Measurements from ENCODE around the gene IQCE. TPM values are rescaled to one million over a fixed set of nuclear protein-coding genes. Genes with fewer than 3 reads are reported as not detected.

The IQCE gene
- total RNA-seq, 1 donor from 2014 or later: 25.7 TPM

- Mint-ChIP-seq H3K27me3 (no peaks in the 10 kb centered on the region), H3K9me3 (no peaks in the 10 kb centered on the region), H3K4me1 (ENCODE audit: unreplicated experiment) (no peaks in the 10 kb centered on the region), H3K4me3 (no peak overlapping the region), H3K27ac (no peak overlapping the region), H3K36me3 (peaks cover 4% of the 10 kb centered on the region)
- DNase-seq (ENCODE audit: extremely low spot score, unreplicated experiment): no peak
- TF ChIP-seq CTCF (conservative IDR thresholded peaks at IDR 0.05): no peak
Observed at GRCh38 chr7:2546776-2547586, 11.8 kb upstream of the IQCE start.

DNA sequence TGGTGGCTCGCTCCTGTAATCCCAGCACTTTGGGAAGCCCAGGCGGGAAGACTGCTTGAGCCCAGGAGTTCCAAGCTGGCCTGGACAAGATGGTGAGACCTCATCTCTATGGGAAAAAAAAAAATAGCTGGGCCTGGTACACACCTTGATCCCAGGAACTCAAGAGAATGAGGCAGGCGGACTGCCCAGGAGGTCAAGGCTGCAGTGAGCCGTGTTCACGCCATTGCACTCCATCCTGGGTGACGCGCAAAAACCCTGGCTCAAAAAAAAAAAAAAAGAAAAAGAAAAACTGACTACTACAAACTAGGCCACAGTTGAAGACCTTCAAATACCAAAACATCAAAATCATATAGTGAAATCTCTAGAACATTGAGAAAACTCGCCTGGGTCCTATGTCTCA, 7.4 kb upstream of the IQCE start:
- Mint-ChIP-seq H3K27ac (no peak overlapping the region), H3K9me3 (no peaks in the 10 kb centered on the region), H3K4me3 (no peak overlapping the region), H3K27me3 (no peaks in the 10 kb centered on the region), H3K36me3 (peaks cover 8% of the 10 kb centered on the region), H3K4me1 (ENCODE audit: unreplicated experiment) (peaks cover 14% of the 10 kb centered on the region)
- DNase-seq (ENCODE audit: extremely low spot score, unreplicated experiment): no peak
- no peak for TF ChIP-seq CTCF (conservative IDR thresholded peaks at IDR 0.05)

GRCh38 chr7:2553108-2553507, 5.7 kb upstream of the IQCE start:
- no peak overlapping the region for H3K27ac Mint-ChIP-seq
- no peak for TF ChIP-seq CTCF (conservative IDR thresholded peaks at IDR 0.05)
- H3K36me3 Mint-ChIP-seq: peaks cover 6% of the 10 kb centered on the region
- H3K9me3 Mint-ChIP-seq: no peaks in the 10 kb centered on the region
- H3K27me3 Mint-ChIP-seq: no peaks in the 10 kb centered on the region
- peak overlapping the region; percentile 89 for H3K4me3 Mint-ChIP-seq
- H3K4me1 Mint-ChIP-seq (ENCODE audit: unreplicated experiment): peaks cover 17% of the 10 kb centered on the region
- DNase-seq (ENCODE audit: extremely low spot score, unreplicated experiment): no peak

GRCh38 chr7:2553831-2554581, 4.8 kb upstream of the IQCE start:
- no peak for TF ChIP-seq CTCF (conservative IDR thresholded peaks at IDR 0.05)
- no peaks in the 10 kb centered on the region for H3K27me3 Mint-ChIP-seq
- DNase-seq (ENCODE audit: extremely low spot score, unreplicated experiment): no peak
- peaks cover 4% of the 10 kb centered on the region for H3K36me3 Mint-ChIP-seq
- H3K4me3 Mint-ChIP-seq: peak overlapping the region; percentile 89
- H3K27ac Mint-ChIP-seq: peak overlapping the region; percentile 48
- peaks cover 17% of the 10 kb centered on the region for H3K4me1 Mint-ChIP-seq (ENCODE audit: unreplicated experiment)
- H3K9me3 Mint-ChIP-seq: no peaks in the 10 kb centered on the region

GRCh38 chr7:2554661-2555111, 4.1 kb upstream of the IQCE start:
- DNase-seq (ENCODE audit: extremely low spot score, unreplicated experiment): no peak
- H3K27ac Mint-ChIP-seq: peak overlapping the region; percentile 48
- peak overlapping the region; percentile 89 for H3K4me3 Mint-ChIP-seq
- no peaks in the 10 kb centered on the region for H3K27me3 Mint-ChIP-seq
- H3K36me3 Mint-ChIP-seq: peaks cover 4% of the 10 kb centered on the region
- H3K9me3 Mint-ChIP-seq: no peaks in the 10 kb centered on the region
- no peak for TF ChIP-seq CTCF (conservative IDR thresholded peaks at IDR 0.05)
- peaks cover 17% of the 10 kb centered on the region for H3K4me1 Mint-ChIP-seq (ENCODE audit: unreplicated experiment)
